GM19397 (cell line): ENCODE results near the gene RELCH.

ENCODE experiments used
- ATAC-seq: cut with Tn5 transposase; IDR thresholded peaks from one replicate; pipeline ENCODE4 v1.9.1; 2021; ENCODE audit warnings: mild to moderate bottlenecking, moderate library complexity; ENCODE audit not compliant: unreplicated experiment

Gene RELCH

GRCh38 chr18:62250475-62250874, 63.4 kb downstream of the RELCH start:
- no peak for ATAC-seq

- ATAC-seq = no peak
Measured at GRCh38 chr18:62258093-62258492, 71.0 kb downstream of the RELCH start.

DNA sequence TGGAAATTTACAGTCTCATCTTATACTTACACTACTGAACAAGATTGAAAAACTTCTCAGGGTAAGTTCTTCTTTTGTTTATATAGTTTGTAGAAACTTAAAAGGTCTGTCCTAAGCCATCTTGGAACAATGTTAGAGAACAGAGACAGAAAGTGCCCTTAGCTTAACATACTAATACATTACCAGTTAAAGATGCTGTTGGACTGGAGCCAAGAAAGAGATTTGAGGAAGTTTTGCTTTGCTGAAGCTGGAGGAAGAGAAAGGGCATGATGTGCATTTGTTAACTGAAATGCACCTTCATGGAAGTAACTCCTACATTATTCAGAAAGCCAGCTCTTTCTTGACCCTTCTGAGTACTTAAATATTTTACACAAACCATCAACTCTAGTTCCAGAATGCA, 71.6 kb downstream of the RELCH start:
- peak; percentile 73 for ATAC-seq

GRCh38 chr18:62262061-62262460, 75.0 kb downstream of the RELCH start:
- ATAC-seq = no peak

DNA sequence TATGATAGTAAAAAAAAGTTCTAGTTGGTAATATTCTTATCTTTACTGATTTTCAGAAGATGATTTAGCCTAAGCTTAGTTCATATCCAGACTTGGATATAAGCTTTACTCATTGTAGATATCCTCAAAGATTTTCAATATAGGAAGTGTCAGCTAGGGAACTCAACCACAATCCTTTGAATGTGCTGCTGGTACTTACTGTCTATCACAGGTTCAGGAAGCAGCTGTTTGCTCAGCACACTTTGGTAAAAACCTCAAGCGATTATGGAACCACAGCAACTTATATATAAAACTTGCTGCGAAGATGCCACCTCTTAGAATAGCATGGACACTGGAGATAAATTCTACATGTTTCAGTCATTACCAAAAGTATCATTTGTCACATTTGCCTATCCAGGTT, 77.9 kb downstream of the RELCH start:
- no peak for ATAC-seq

- no peak for ATAC-seq
Measured at GRCh38 chr18:62277045-62277444, 90.0 kb downstream of the RELCH start.

DNA sequence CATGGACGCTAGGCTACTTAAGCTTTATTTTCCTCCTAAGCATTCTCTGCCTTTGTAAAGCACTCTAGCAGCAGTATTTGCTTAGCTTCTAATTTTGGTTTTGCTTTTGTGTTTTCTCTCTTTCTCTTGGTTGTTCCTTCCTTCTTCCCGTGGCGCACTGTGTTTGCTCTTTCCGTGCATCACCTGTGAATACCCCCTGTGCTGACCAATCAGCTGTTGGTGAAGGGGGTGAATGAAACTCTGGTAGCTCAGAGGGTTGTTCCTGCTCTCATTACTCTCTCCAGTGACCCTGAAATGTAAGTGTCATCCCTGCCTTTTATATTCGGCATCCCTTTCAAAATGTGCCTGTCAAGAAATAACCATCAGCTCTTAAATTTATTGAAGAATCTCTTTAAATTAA, 92.5 kb downstream of the RELCH start:
- ATAC-seq = no peak

GRCh38 chr18:62280058-62280457, 93.0 kb downstream of the RELCH start:
- no peak for ATAC-seq

GRCh38 chr18:62280786-62281185, 93.7 kb downstream of the RELCH start:
- no peak for ATAC-seq

GRCh38 chr18:62281684-62282083, 94.6 kb downstream of the RELCH start:
- ATAC-seq = no peak

GRCh38 chr18:62282188-62282629, 95.2 kb downstream of the RELCH start:
- ATAC-seq = no peak

DNA sequence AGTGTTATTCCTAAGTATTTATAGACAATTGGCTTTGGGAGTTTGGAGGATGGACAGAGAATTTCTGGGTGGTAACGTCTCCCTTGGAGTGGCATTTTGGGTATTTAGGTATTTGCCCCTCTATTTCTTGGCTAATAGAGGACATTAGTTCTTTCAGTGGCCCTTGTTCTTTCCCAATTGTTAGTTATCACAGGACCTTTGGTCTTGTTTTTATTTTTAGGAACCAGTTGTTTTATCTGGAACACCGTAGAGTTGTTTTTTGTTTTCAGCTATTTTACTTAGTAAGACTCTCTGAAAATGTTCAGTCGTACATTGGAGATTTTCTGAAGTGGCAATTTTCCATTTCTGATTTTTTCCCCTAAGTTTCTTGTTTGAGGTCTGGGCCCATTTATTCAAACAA, 97.6 kb downstream of the RELCH start:
- no peak for ATAC-seq

DNA sequence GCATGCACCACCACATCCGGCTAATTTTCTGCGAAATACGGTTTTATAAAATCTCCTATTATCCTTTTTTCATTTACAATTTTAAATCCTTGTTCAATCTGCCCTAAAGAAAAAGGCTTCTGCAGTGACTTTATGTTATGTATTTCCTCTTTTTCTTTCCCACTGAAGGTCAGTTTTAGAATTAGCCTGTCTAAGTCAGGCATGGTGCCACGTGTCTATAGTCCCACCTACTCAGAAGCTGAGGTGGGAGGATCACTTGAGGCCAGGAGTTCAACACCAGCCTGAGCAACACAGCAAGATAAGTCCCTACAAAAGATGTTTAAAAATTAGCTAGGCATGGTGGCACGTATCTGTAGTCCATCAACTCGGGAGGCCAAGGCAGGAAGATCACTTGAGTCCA, 98.2 kb downstream of the RELCH start:
- no peak for ATAC-seq

DNA sequence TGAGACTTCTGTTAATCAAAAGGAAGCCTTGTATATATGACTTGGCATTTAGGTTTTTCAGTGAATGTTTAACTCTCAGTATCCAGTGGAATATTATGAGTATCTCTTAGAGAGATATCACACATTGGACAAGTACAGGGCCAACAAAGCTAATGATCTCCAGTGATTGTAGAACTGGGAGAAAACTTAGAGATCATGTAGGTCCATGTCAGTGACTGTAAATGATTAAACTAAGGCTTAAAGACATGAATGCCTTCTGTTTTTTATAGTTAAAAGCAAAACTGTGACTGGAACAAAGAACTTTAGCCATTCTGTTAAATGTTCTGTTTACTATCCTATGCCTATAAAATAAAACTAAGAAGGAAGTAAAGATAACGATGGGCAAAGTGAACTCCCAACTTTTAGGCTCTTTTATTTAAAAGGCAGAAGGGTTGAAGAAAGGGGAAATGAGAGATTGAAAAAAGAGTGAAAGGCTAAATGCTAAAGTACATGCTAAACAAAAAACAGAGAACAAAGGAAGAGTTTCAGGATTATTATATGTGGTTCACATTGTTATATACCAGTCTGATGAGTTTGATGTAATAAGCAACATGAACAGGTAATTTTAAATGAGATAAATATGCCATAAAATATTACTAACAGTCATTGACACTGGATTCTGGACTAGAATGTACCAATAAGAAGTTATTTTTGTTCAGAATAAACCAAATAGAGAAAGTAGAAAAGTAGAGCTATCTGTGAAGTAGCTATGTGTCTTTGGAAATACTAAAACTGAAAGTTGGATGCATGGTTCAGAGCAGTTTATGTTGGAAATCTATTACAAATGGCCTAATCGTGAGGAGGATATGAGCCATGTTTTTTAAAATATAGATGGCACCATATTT, 101.0 kb downstream of the RELCH start:
- ATAC-seq = peak; percentile 51

GRCh38 chr18:62288665-62289008, 101.6 kb downstream of the RELCH start:
- no peak for ATAC-seq

- peak; percentile 48 for ATAC-seq
Measured at GRCh38 chr18:62289047-62289446, 102.0 kb downstream of the RELCH start.

DNA sequence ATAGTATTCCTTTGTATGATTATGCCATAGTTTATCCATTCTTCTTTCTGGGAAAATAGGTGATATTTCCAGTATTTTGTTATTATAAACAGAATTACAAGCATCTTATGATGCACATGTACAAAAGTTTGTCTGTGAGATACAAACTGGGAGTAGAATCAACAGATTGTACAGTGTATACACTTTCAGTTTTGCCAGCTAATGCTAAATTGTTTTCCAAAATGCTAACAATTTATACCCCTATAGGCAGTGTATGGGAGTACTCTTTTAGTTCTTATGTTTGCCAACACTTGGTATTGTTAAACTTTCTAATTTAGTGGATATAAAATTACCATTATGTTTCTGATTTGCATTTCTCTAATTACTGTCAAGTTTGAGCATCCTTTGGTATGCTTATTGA, 107.0 kb downstream of the RELCH start:
- no peak for ATAC-seq

- no peak for ATAC-seq
Measured at GRCh38 chr18:62300359-62300963, 113.4 kb downstream of the RELCH start.

DNA sequence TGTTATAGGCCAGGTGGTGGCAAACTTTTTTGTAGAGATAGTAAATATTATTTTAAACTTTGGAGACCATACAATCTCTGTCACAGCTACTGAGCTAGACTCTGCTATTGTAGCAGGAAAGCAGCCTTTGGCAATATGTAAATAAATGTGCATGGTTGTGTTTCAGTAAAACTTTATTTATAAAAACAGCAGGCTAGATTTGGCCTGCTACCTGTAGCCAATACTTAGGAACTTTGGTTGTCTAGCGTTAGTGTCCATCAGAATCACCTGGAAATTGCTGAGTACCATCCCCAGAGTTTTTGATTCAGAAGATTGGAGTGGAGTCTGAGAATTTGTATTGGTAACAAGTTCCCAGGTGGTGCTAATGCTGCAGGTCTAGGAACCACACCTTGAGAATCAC, 114.3 kb downstream of the RELCH start:
- ATAC-seq = no peak

DNA sequence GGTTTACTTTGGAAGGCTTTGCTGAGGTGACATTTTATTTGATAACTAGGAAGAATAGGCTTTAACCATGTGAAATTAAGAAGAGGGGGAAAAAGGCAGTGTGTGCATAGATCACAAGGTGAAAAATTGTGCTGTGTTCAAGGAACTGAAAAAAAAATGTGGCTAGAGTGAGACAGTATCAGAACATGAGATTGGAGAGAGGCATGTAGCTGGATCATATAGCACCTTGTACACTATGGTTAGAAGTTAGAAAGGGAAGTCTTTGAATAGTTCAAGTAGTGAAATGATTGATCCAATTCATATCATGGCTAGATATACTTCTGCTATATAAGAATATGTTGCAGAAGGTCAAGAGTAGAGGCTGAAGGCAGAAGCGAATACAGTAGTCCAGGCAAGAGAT, 125.8 kb downstream of the RELCH start:
- ATAC-seq = no peak

DNA sequence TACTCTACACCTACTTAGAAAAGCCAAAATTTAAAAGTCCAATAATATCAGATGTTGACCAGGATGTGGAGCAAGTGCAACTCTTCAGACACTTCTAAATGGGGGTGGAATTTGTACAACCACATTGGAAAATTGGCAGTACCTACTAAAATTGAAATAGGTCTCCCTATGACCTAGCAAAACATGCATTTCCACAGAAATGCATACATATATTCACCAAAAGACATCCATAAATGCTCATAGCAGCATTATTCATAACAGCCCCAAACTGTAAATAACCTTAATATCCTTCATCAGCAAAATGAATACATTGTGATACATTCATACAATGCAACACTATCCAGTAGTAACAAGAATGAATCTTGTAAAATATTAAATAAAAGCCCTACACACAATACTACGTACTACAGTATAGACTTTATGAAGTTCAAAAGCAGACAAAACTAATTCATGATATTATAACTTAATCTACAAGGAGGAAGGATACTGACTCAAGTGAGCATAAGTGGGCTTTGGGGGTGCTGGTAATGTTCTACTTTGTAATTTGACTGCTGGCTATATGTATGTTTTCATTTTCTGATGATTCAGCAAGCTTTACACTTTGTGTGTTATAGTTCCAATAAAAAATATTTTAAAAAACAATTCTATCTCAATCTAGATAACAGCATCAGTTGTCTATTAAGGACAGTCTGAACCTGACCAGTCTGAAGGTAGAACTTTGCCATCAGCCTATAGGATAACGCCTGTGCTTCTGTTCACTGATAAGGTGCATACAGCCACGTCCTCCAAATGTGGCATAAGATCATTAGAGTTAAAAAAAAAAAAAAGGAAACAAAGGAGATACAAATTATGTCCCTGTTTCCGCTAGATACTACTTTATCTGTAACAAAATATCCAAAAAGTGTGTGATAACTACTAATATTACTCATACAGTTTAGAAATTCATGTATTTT, 131.4 kb downstream of the RELCH start:
- no peak for ATAC-seq
